PFSK-1 (cell line): ENCODE measurements around the gene ST8SIA4.

Source experiments
- SIN3A ChIP-seq: IDR thresholded peaks from 2 replicates; pipeline ENCODE4 v1.6.1; 2012; ENCODE audit warnings: mild to moderate bottlenecking, low read length, moderate library complexity, borderline replicate concordance; ENCODE audit not compliant: insufficient read depth
- TAF1 ChIP-seq: IDR thresholded peaks from 2 replicates; pipeline ENCODE4 v1.6.1; 2012; ENCODE audit warnings: low read length, control low read depth, borderline replicate concordance; ENCODE audit not compliant: insufficient read depth

DNA sequence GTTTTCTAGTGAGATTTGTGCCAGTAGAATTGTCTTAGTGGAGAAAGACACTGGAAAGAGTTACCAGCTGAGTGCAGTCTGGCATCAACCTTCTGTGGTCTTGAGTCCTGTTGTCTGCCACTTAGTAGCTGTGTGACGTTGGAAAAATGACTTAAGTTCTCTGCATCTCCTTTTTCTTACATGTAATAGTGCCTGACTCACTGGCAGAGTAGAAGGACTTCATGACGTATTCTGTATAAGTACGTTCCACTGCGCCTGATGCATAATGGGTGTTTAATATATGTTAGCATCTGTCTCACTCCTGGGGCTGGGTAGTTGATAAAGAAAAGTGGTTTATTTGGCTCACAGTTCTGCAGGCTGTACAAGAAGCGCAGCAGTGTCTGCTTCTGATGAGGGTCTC is 144.8 kb downstream of the ST8SIA4 start:
- no peak for TF ChIP-seq TAF1
- no peak for TF ChIP-seq SIN3A
